Kidney (tissue), 14 donors: ENCODE results near the gene MYH14. TPM values are rescaled to one million over a fixed set of nuclear protein-coding genes. Genes with fewer than 3 reads are reported as not detected.

ENCODE experiments used
- DNase-seq, 5 donors: peaks; one replicate each; pipeline ENCODE4 v3.0.0-alpha.2; 2013 to 2020
- FAIRE-seq: peaks from 2 replicates; lab custom pipeline; 2012; peaks lifted over from hg19 to GRCh38; lab: Jason Lieb, UNC
- H3K27ac ChIP-seq, 2 donors: one replicate each; pipeline ENCODE4 v1.7.0; 2013; ENCODE audit warnings: low read depth in 2 of 2, low read length in 2 of 2, inconsistent platforms in 1 of 2
- H3K27me3 ChIP-seq: one replicate; pipeline ENCODE4 v1.7.1; 2013; ENCODE audit warnings: low read length, inconsistent platforms; ENCODE audit not compliant: control insufficient read depth, insufficient read depth
- H3K36me3 ChIP-seq, 3 donors: one replicate each; pipeline versions ENCODE4 v1.7.0 to v1.7.1; 2013; ENCODE audit warnings: low read length in 3 of 3, control low read depth in 1 of 3, inconsistent platforms in 1 of 3; ENCODE audit not compliant: insufficient read depth in 3 of 3, control insufficient read depth in 2 of 3
- H3K4me1 ChIP-seq, 3 donors: one replicate each; pipeline versions ENCODE4 v1.7.0 to v1.7.1; 2013; ENCODE audit warnings: low read length in 3 of 3, inconsistent platforms in 1 of 3, low read depth in 1 of 3; ENCODE audit not compliant: control insufficient read depth in 2 of 3, insufficient read depth in 2 of 3
- H3K4me3 ChIP-seq, 3 donors: one replicate each; pipeline versions ENCODE4 v1.7.0 to v1.8.1; 2013; ENCODE audit warnings: low read length in 3 of 3, control low read depth in 1 of 3, inconsistent platforms in 1 of 3
- H3K9ac ChIP-seq, 3 donors: one replicate each; pipeline versions ENCODE4 v1.7.0 to v1.7.1; 2013; ENCODE audit warnings: low read length in 3 of 3, control low read depth in 1 of 3, inconsistent platforms in 1 of 3
- H3K9me3 ChIP-seq, 3 donors: one replicate each; pipeline versions ENCODE4 v1.7.0 to v1.7.1; 2013; ENCODE audit warnings: low read length in 3 of 3, control low read depth in 1 of 3, inconsistent platforms in 1 of 3; ENCODE audit not compliant: control insufficient read depth in 2 of 3, insufficient read depth in 1 of 3
- intact Hi-C: fragments of 100-400 bp; cut with DNase I; formaldehyde crosslinking; loops from one replicate; pipeline ENCODE4 v1.11.1; 2022
- polyA plus RNA-seq: library from polyadenylated mRNA; stranded (reverse); fragments of 350-450 nt; fragmentation: Illumina TruSeq; extraction: RNeasy Lipid Tissue Mini Kit (QIAGEN cat#74804); gene quantifications from one replicate; pipeline ENCODE4 v1.2.3, GENCODE V29; 2014; ENCODE audit warnings: low read depth, low replicate concordance; ENCODE audit not compliant: insufficient read depth
- total RNA-seq: library from RNA; stranded (reverse); fragmentation: NEBNext Ultra II Directional; extraction: Animal tissue kit (Norgen Biotek cat#: 25700); gene quantifications from one replicate; pipeline ENCODE4 v1.2.1, GENCODE V29; 2021
- TF ChIP-seq, protein P1 (sequence below): IDR thresholded peaks from 3 replicates; pipeline ENCODE4 v1.5.1; 2012; ENCODE audit warnings: mild to moderate bottlenecking, moderate library complexity, borderline replicate concordance; ENCODE audit not compliant: insufficient read depth; ENCODE audit errors: extremely low read depth
- donor health status: control.
- donor health status: control.
- donor health status: control.
- donor health status: control.
- donor health status: control.
- donor health status: DM: yes; HTN: yes; CAD: no.
- donor health status: Normal renal cell carcinoma (clear cell type).

MYH14 gene
- total and polyA plus RNA-seq, 2 donors from 2014 or later, result 23.9 to 81.4 TPM

- intact Hi-C loops, result no loop called here
- Histone ChIP-seq H3K36me3 (no peaks in the 10 kb centered on the region), H3K27me3 (peaks cover 8% of the 10 kb centered on the region), H3K4me3 (no peak overlapping the region), H3K27ac (no peak overlapping the region), H3K9ac (no peak overlapping the region), H3K4me1 (peaks cover 0 to 8% (median 0%) of the 10 kb centered on the region in 3 donors), H3K9me3 (no peaks in the 10 kb centered on the region)
- no peak for FAIRE-seq
- TF ChIP-seq, protein P1, sequence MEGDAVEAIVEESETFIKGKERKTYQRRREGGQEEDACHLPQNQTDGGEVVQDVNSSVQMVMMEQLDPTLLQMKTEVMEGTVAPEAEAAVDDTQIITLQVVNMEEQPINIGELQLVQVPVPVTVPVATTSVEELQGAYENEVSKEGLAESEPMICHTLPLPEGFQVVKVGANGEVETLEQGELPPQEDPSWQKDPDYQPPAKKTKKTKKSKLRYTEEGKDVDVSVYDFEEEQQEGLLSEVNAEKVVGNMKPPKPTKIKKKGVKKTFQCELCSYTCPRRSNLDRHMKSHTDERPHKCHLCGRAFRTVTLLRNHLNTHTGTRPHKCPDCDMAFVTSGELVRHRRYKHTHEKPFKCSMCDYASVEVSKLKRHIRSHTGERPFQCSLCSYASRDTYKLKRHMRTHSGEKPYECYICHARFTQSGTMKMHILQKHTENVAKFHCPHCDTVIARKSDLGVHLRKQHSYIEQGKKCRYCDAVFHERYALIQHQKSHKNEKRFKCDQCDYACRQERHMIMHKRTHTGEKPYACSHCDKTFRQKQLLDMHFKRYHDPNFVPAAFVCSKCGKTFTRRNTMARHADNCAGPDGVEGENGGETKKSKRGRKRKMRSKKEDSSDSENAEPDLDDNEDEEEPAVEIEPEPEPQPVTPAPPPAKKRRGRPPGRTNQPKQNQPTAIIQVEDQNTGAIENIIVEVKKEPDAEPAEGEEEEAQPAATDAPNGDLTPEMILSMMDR, result no peak
- no peak for DNase-seq
These were observed 4.3 kb downstream of the MYH14 start for GRCh38 chr19:50207730-50208129.

DNA sequence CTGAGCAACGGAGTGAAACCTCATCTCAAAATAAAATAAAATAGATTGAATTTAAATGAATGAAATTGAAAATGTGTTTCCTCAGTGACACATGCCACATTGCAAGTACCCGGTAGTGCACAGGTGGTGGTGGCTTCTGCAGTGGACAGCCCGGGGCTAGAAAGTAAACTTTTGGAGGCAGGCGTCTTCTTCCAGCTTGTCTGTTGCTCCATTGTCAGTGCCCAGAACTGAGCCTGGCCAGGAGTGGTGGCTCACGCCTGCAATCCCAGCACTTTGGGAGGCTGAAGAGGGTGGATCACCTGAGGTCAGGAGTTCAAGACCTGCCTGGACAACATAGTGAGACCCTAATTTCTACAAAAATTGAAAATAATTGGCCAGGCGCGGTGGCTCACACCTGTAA, 5.7 kb downstream of the MYH14 start:
- DNase-seq, result no peak
- intact Hi-C loops, result no loop called here
- no peak for FAIRE-seq
- Histone ChIP-seq H3K9ac (no peak overlapping the region), H3K27ac (no peak overlapping the region), H3K36me3 (no peaks in the 10 kb centered on the region), H3K4me3 (no peak overlapping the region), H3K9me3 (no peaks in the 10 kb centered on the region), H3K4me1 (peaks cover 0 to 4% (median 0%) of the 10 kb centered on the region in 3 donors), H3K27me3 (peaks cover 5% of the 10 kb centered on the region)
- TF ChIP-seq, protein P1, result no peak

DNA sequence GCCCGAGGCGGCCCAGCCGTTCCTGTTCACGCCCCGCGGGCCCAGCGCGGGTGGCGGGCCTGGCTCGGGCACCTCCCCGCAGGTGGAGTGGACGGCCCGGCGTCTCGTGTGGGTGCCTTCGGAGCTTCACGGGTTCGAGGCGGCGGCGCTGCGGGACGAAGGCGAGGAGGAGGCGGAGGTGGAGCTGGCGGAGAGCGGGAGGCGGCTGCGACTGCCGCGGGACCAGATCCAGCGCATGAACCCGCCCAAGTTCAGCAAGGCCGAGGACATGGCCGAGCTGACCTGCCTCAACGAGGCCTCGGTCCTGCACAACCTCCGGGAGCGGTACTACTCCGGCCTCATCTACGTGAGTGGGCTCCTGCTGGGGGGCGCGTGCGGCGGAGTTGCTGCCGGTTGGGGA, 7.0 kb downstream of the MYH14 start:
- Histone ChIP-seq H3K9ac (no peak overlapping the region), H3K9me3 (no peaks in the 10 kb centered on the region), H3K4me3 (no peak overlapping the region), H3K27ac (no peak overlapping the region), H3K27me3 (no peaks in the 10 kb centered on the region), H3K4me1 (no peaks in the 10 kb centered on the region), H3K36me3 (no peaks in the 10 kb centered on the region)
- TF ChIP-seq, protein P1, result no peak
- FAIRE-seq (no peak), DNase-seq (no peak)
- intact Hi-C loops, result no loop called here

- FAIRE-seq, result no peak
- Histone ChIP-seq H3K9ac (no peak overlapping the region), H3K27ac (no peak overlapping the region)
These were observed 10.5 kb downstream of the MYH14 start for GRCh38 chr19:50213925-50214324.

More at GRCh38 chr19:50213925-50214324, 10.5 kb downstream of the MYH14 start:
- Histone ChIP-seq H3K9me3 (no peaks in the 10 kb centered on the region), H3K36me3 (peaks cover 0 to 3% (median 0%) of the 10 kb centered on the region in 3 donors), H3K4me3 (no peak overlapping the region), H3K4me1 (no peaks in the 10 kb centered on the region), H3K27me3 (no peaks in the 10 kb centered on the region)
- intact Hi-C loops, result no loop called here
- DNase-seq, result no peak
- TF ChIP-seq, protein P1, result no peak
